IMR-90 (cell line): Measurements from ENCODE around the gene INPP4A. TPM values are rescaled to one million over a fixed set of nuclear protein-coding genes. Genes with fewer than 3 reads are reported as not detected.

Experiments used
- ATAC-seq: fragments of 200-7000 bp; cut with Tn5 transposase; 2 replicates; pipeline ENCODE4 v1.9.1; 2020; ENCODE audit warnings: low read depth, mild to moderate bottlenecking, moderate library complexity
- BruUV-seq: library from RNA; stranded (reverse); fragments of 400-500 nt; replicated peaks from 2 replicates; lab custom pipeline; 2021; lab: Mats Ljungman, UMichigan
- CTCF ChIA-PET: fragments of 300-600 bp; formaldehyde crosslinking; extraction: SDS; loops from one replicate; lab custom pipeline; 2021; ENCODE audit warnings: antibody characterized with exemption; lab: Yijun Ruan, JAX
- POLR2A ChIA-PET: fragments of 300-600 bp; sonication (Branson Sonifier 250); formaldehyde crosslinking; loops from one replicate; lab custom pipeline; 2022; ENCODE audit warnings: antibody characterized with exemption; ENCODE audit not compliant: unreplicated experiment; lab: Charles Lee
- DNase-seq: peaks from one replicate; pipeline ENCODE4 v3.0.0; 2013
- H2AFZ ChIP-seq: replicated peaks from 2 replicates; pipeline ENCODE3; 2013; ENCODE audit warnings: low read length, mild to moderate bottlenecking; ENCODE audit not compliant: poor library complexity
- H2AK5ac ChIP-seq: 2 replicates; pipeline ENCODE4 v1.6.1; 2013; ENCODE audit warnings: low read depth, low read length, inconsistent platforms
- H2AK9ac ChIP-seq: replicated peaks from 2 replicates; pipeline ENCODE3; 2013; ENCODE audit warnings: mild to moderate bottlenecking, low read depth, low read length, moderate library complexity; ENCODE audit not compliant: poor library complexity
- H2BK120ac ChIP-seq: 2 replicates; pipeline ENCODE4 v1.6.1; 2013; ENCODE audit warnings: low read depth, low read length, inconsistent platforms
- H2BK15ac ChIP-seq: 3 replicates; pipeline ENCODE4 v1.6.1; 2013; ENCODE audit warnings: low read depth, low read length, inconsistent platforms
- H2BK20ac ChIP-seq: 2 replicates; pipeline ENCODE4 v1.6.1; 2013; ENCODE audit warnings: low read depth, mild to moderate bottlenecking, inconsistent platforms, low read length, moderate library complexity
- H2BK5ac ChIP-seq: 2 replicates; pipeline ENCODE4 v1.6.1; 2013; ENCODE audit warnings: mild to moderate bottlenecking, low read depth, low read length, inconsistent platforms; ENCODE audit not compliant: poor library complexity, severe bottlenecking
- H3K14ac ChIP-seq: replicated peaks from 2 replicates; pipeline ENCODE4 v1.6.1; 2013; ENCODE audit warnings: low read depth, low read length, inconsistent platforms
- H3K18ac ChIP-seq: 2 replicates; pipeline ENCODE4 v1.6.1; 2013; ENCODE audit warnings: low read depth, low read length, control low read depth
- H3K23ac ChIP-seq: 2 replicates; pipeline ENCODE4 v1.6.1; 2013; ENCODE audit warnings: low read depth, low read length, inconsistent platforms
- H3K27ac ChIP-seq: 2 replicates; pipeline ENCODE4 v1.5.1; 2013; ENCODE audit warnings: mild to moderate bottlenecking, control low read depth, low read length; ENCODE audit not compliant: insufficient read depth
- H3K27me3 ChIP-seq: 2 replicates; pipeline ENCODE4 v1.6.1; 2013; ENCODE audit warnings: low read length; ENCODE audit not compliant: control insufficient read depth, insufficient read depth
- H3K36me3 ChIP-seq: 2 replicates; pipeline ENCODE4 v1.6.1; 2013; ENCODE audit warnings: low read length, mixed read lengths; ENCODE audit not compliant: control insufficient read depth, insufficient read depth
- H3K4ac ChIP-seq: 2 replicates; pipeline ENCODE4 v1.6.1; 2013; ENCODE audit warnings: low read depth, low read length, inconsistent platforms
- H3K4me1 ChIP-seq: 2 replicates; pipeline ENCODE4 v1.6.1; 2013; ENCODE audit warnings: low read length, mixed read lengths; ENCODE audit not compliant: control insufficient read depth, insufficient read depth
- H3K4me2 ChIP-seq: 2 replicates; pipeline ENCODE4 v1.6.1; 2013; ENCODE audit warnings: low read depth, mild to moderate bottlenecking, control low read depth, low read length, moderate library complexity
- H3K4me3 ChIP-seq: 2 replicates; pipeline ENCODE4 v1.5.1; 2013; ENCODE audit warnings: low read depth, mild to moderate bottlenecking, control low read depth, low read length, moderate library complexity; ENCODE audit not compliant: insufficient read depth
- H3K56ac ChIP-seq: 2 replicates; pipeline ENCODE4 v1.6.1; 2013; ENCODE audit warnings: low read length, inconsistent platforms; ENCODE audit not compliant: insufficient read depth; ENCODE audit errors: extremely low read depth
- H3K79me1 ChIP-seq, 2 experiments: 2 replicates each; pipeline ENCODE4 v1.6.1; 2013; ENCODE audit warnings: low read length in 2 of 2, inconsistent platforms in 1 of 2, low read depth in 1 of 2
- H3K9ac ChIP-seq: 2 replicates; pipeline ENCODE4 v1.6.1; 2013; ENCODE audit warnings: low read depth, low read length, control low read depth
- H3K9me1 ChIP-seq: 2 replicates; pipeline ENCODE4 v1.6.1; 2013; ENCODE audit warnings: low read length, inconsistent platforms; ENCODE audit not compliant: insufficient read depth
- H3K9me3 ChIP-seq: 2 replicates; pipeline ENCODE4 v1.6.1; 2013; ENCODE audit warnings: low read length; ENCODE audit not compliant: control insufficient read depth, insufficient read depth
- H4K20me1 ChIP-seq: 2 replicates; pipeline ENCODE4 v1.6.1; 2013; ENCODE audit warnings: low read length, inconsistent platforms; ENCODE audit not compliant: insufficient read depth
- H4K5ac ChIP-seq: 2 replicates; pipeline ENCODE4 v1.6.1; 2013; ENCODE audit warnings: mild to moderate bottlenecking, low read depth, low read length, control low read depth
- H4K8ac ChIP-seq, 2 experiments: 2 replicates each; pipeline ENCODE4 v1.6.1; 2013; ENCODE audit warnings: low read depth in 2 of 2, low read length in 2 of 2, control low read depth in 1 of 2, inconsistent platforms in 1 of 2
- H4K91ac ChIP-seq: 2 replicates; pipeline ENCODE4 v1.6.1; 2013; ENCODE audit warnings: low read depth, low read length, inconsistent platforms; ENCODE audit not compliant: insufficient read depth
- BHLHE40 ChIP-seq: fragments of 150-350 bp; IDR thresholded peaks from 2 replicates; pipeline ENCODE4 v1.6.1; 2016; ENCODE audit warnings: mild to moderate bottlenecking, low read depth, low read length
- CEBPB ChIP-seq: IDR thresholded peaks from 2 replicates; pipeline ENCODE4 v1.6.1; 2012; ENCODE audit warnings: low read depth, low read length, improper control_type of control experiment
- CHD1 ChIP-seq: IDR thresholded peaks from 2 replicates; pipeline ENCODE4 v1.6.1; 2012; ENCODE audit warnings: low read depth, low read length, improper control_type of control experiment
- ELK1 ChIP-seq: fragments of 150-350 bp; IDR thresholded peaks from 2 replicates; pipeline ENCODE4 v1.6.1; 2016; ENCODE audit warnings: low read depth, mild to moderate bottlenecking, low read length, moderate library complexity, borderline replicate concordance
- FOS ChIP-seq: fragments of 150-350 bp; IDR thresholded peaks from 2 replicates; pipeline ENCODE4 v1.6.1; 2016; ENCODE audit warnings: low read depth, low read length
- MAFK ChIP-seq: IDR thresholded peaks from 2 replicates; pipeline ENCODE4 v1.6.1; 2012; ENCODE audit warnings: low read depth, low read length, improper control_type of control experiment
- MAZ ChIP-seq: IDR thresholded peaks from 2 replicates; pipeline ENCODE4 v1.6.1; 2012; ENCODE audit warnings: low read depth, mild to moderate bottlenecking, low read length, improper control_type of control experiment, moderate library complexity, borderline replicate concordance
- MXI1 ChIP-seq: IDR thresholded peaks from 2 replicates; pipeline ENCODE4 v1.6.1; 2012; ENCODE audit warnings: low read depth, mild to moderate bottlenecking, low read length, moderate library complexity, borderline replicate concordance
- NFE2L2 ChIP-seq: fragments of 150-350 bp; IDR thresholded peaks from 2 replicates; pipeline ENCODE4 v1.6.1; 2016; ENCODE audit warnings: low read depth, mild to moderate bottlenecking, low read length
- POLR2A ChIP-seq: IDR thresholded peaks from 2 replicates; pipeline ENCODE4 v1.6.1; 2012; ENCODE audit warnings: mild to moderate bottlenecking, low read depth, low read length
- RAD21 ChIP-seq: IDR thresholded peaks from 2 replicates; pipeline ENCODE4 v1.6.1; 2012; ENCODE audit warnings: low read length, improper control_type of control experiment
- RCOR1 ChIP-seq: IDR thresholded peaks from 2 replicates; pipeline ENCODE4 v1.6.1; 2012; ENCODE audit warnings: mild to moderate bottlenecking, low read length, improper control_type of control experiment; ENCODE audit not compliant: insufficient replicate concordance
- RFX5 ChIP-seq: IDR thresholded peaks from 2 replicates; pipeline ENCODE4 v1.8.0; 2012; ENCODE audit warnings: low read depth, mild to moderate bottlenecking, low read length, moderate library complexity
- SMC3 ChIP-seq: fragments of 150-350 bp; IDR thresholded peaks from 2 replicates; pipeline ENCODE4 v1.6.1; 2016; ENCODE audit warnings: low read depth, mild to moderate bottlenecking, antibody characterized with exemption, low read length, moderate library complexity
- WGBS, 2 experiments: methylation state at CpG; one replicate each; pipeline versions ENCODE4 v1.1.5 to v1.1.7; 2013; ENCODE audit warnings: missing lambda C conversion rate in 2 of 2; ENCODE audit not compliant: insufficient read length in 1 of 2; ENCODE audit errors: extremely low coverage in 2 of 2; 5-methylcytosine and 5-hydroxymethylcytosine counted together
- dilution Hi-C: fragments of 300-500 bp; cut with HindIII; formaldehyde crosslinking; loops from one replicate; pipeline ENCODE4 v1.14.3; 2018; ENCODE audit warnings: low sequenced_read_pairs; ENCODE audit not compliant: unreplicated experiment
- in situ Hi-C: fragments of 300-500 bp; cut with MboI; formaldehyde crosslinking; loops from 3 replicates; pipeline ENCODE4 v1.14.3; 2019; ENCODE audit warnings: low sequenced_read_pairs, inconsistent platforms, mixed read lengths
- intact Hi-C: fragments of 100-400 bp; cut with micrococcal nuclease; formaldehyde crosslinking; loops from 2 replicates; pipeline ENCODE4 v1.10.0; 2022
- polyA plus RNA-seq, 3 experiments: library from polyadenylated mRNA; depleted of rRNA; stranded (reverse); fragments of >200 nt; gene quantifications; 2 replicates each; pipeline ENCODE4 v1.2.3, GENCODE V29; 2012; ENCODE audit warnings: low replicate concordance in 1 of 3
- total RNA-seq: library from RNA; depleted of rRNA; stranded (reverse); fragments of >200 nt; gene quantifications from 2 replicates; pipeline ENCODE4 v1.2.3, GENCODE V29; 2012
- TF ChIP-seq, protein P1 (sequence below): fragments of 150-350 bp; IDR thresholded peaks from 2 replicates; pipeline ENCODE4 v1.6.1; 2017; ENCODE audit warnings: mild to moderate bottlenecking, antibody characterized with exemption, low read length, low read depth
- TF ChIP-seq, protein P2 (sequence below): conservative IDR thresholded peaks from 2 replicates; pipeline ENCODE4 v1.5.1; 2012; ENCODE audit warnings: mild to moderate bottlenecking, low read depth, low read length, improper control_type of control experiment

The INPP4A gene
- total and polyA plus RNA-seq, 2 of the 4 experiments (the other 2 are of a cell fraction), result 14.5 to 27.1 TPM

DNA sequence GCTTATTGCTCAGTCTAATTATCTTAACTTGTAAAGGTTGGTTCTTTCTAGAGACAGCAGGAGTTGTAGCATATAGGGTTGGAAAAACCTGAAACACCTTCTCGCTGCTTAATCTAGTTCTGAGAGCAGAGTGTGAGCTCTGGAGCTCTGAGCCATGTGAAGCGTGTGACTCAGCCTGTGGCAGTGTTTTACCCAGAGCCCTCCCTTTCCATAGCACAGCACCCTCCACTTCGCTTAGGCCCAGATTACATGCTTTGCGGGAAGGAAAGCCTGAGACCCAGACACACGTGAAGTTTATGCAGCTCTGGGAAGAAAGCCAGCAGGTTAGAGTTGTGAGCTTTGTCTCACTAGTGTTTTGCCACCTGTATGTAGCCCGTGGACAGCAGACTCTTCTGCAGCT, 74.5 kb downstream of the INPP4A start:
- no peak overlapping the region for H2BK20ac ChIP-seq
- H3K27ac ChIP-seq, result no peak overlapping the region
- no peaks in the 10 kb centered on the region for H3K27me3 ChIP-seq
- no peaks in the 10 kb centered on the region for H4K20me1 ChIP-seq
- H3K9ac ChIP-seq, result no peak overlapping the region
- no peak overlapping the region for H3K4ac ChIP-seq
- H4K5ac ChIP-seq, result no peak overlapping the region
- no peak overlapping the region for H4K91ac ChIP-seq
- H3K4me2 ChIP-seq, result no peak overlapping the region
- H2BK15ac ChIP-seq, result no peak overlapping the region
- H3K9me1 ChIP-seq, result peaks cover 8% of the 10 kb centered on the region
- no peak overlapping the region for H3K18ac ChIP-seq
- ChIA-PET CTCF (interaction anchor here (1.0 kb wide), 1 partner anchor 31 kb away, joined by 3 read pairs; no protein-coding TSS in a partner anchor), POLR2A (no interaction called here)
- H3K23ac ChIP-seq, result no peak overlapping the region
- H3K4me1 ChIP-seq, result peaks cover 6% of the 10 kb centered on the region; the same call in 1 of the 2 replicates
- H2BK120ac ChIP-seq, result no peak overlapping the region
- no peak overlapping the region for H2AFZ ChIP-seq
- no peak overlapping the region for H2AK9ac ChIP-seq
- no peak overlapping the region for H3K56ac ChIP-seq
- no peak overlapping the region for H2AK5ac ChIP-seq
- no peak overlapping the region for H4K8ac ChIP-seq
- no peak overlapping the region for H3K14ac ChIP-seq
- no peak overlapping the region for H2BK5ac ChIP-seq
- no peak for TF ChIP-seq SMC3
- no peak for TF ChIP-seq MXI1
- no peak for TF ChIP-seq RAD21
- no peak for TF ChIP-seq CHD1
- no peak for TF ChIP-seq MAFK
- no peak for TF ChIP-seq RCOR1
- TF ChIP-seq, protein P1, sequence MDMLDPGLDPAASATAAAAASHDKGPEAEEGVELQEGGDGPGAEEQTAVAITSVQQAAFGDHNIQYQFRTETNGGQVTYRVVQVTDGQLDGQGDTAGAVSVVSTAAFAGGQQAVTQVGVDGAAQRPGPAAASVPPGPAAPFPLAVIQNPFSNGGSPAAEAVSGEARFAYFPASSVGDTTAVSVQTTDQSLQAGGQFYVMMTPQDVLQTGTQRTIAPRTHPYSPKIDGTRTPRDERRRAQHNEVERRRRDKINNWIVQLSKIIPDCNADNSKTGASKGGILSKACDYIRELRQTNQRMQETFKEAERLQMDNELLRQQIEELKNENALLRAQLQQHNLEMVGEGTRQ, result no peak
- TF ChIP-seq ELK1, result no peak
- TF ChIP-seq, protein P2, sequence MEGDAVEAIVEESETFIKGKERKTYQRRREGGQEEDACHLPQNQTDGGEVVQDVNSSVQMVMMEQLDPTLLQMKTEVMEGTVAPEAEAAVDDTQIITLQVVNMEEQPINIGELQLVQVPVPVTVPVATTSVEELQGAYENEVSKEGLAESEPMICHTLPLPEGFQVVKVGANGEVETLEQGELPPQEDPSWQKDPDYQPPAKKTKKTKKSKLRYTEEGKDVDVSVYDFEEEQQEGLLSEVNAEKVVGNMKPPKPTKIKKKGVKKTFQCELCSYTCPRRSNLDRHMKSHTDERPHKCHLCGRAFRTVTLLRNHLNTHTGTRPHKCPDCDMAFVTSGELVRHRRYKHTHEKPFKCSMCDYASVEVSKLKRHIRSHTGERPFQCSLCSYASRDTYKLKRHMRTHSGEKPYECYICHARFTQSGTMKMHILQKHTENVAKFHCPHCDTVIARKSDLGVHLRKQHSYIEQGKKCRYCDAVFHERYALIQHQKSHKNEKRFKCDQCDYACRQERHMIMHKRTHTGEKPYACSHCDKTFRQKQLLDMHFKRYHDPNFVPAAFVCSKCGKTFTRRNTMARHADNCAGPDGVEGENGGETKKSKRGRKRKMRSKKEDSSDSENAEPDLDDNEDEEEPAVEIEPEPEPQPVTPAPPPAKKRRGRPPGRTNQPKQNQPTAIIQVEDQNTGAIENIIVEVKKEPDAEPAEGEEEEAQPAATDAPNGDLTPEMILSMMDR, result no peak
- TF ChIP-seq BHLHE40, result no peak
- no peak for TF ChIP-seq RFX5
- no peak for TF ChIP-seq MAZ
- TF ChIP-seq NFE2L2, result no peak
- no peak for TF ChIP-seq CEBPB
- TF ChIP-seq POLR2A, result no peak
- TF ChIP-seq FOS, result no peak
- WGBS, 2 experiments, result no CpG with 5 or more reads among the region's 6 CpGs
- H3K36me3 ChIP-seq, result peaks cover 3% of the 10 kb centered on the region; the same call in 1 of the 2 replicates
- peak; percentile 50 for DNase-seq
- dilution Hi-C loops (no loop called here), intact Hi-C loops (no loop called here), in situ Hi-C loops (no loop called here)
- no peak overlapping the region for H3K4me3 ChIP-seq
- no TSS peak for BruUV-seq
- ATAC-seq, result peak; percentile 59
- no peaks in the 10 kb centered on the region for H3K9me3 ChIP-seq
- H3K79me1 ChIP-seq, result peaks cover 9 to 27% of the 10 kb centered on the region in 2 experiments
